Activated T-cell treated with anti-CD3 and anti-CD28 coated beads for 24 hours (primary cell): ENCODE measurements around the gene SSRP1.
"Not testable (repeated sequence)": the region's sequence is repeated elsewhere in the genome, so short reads cannot be mapped to it uniquely, and the experiment has no call there.

ENCODE experiments used
- DNase-seq: peaks from one replicate; pipeline ENCODE4 v3.0.0-alpha.2; 2020; ENCODE audit warnings: low read depth

The SSRP1 gene

GRCh38 chr11:57338142-57338541, 2.5 kb upstream of the SSRP1 start, which contains the start of gene P2RX3:
Gene P2RX3, plus strand, starts transcription at chr11:57338352. Its CDS starts 199 bp downstream, at chr11:57338551.
- no peak for DNase-seq

DNA sequence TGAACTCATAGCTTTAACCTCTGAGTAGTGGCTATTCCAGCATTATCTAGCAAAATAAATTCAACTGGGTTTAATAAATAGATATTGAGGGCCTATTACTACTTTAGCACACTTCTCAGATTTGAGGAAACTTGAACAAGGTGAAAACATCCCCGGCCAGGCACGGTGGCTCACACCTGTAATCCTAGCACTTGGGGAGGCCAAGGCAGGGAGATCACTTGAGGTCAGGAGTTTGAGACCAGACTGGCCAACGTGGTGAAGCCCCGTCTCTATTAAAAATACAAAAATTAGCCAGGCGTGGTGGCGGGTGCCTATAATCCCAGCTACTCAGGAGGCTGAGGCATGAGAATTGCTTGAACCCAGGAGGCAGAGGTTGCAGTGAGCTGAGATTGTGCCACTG, 1.2 kb upstream of the SSRP1 start:
- not testable (repeated sequence) for DNase-seq

DNA sequence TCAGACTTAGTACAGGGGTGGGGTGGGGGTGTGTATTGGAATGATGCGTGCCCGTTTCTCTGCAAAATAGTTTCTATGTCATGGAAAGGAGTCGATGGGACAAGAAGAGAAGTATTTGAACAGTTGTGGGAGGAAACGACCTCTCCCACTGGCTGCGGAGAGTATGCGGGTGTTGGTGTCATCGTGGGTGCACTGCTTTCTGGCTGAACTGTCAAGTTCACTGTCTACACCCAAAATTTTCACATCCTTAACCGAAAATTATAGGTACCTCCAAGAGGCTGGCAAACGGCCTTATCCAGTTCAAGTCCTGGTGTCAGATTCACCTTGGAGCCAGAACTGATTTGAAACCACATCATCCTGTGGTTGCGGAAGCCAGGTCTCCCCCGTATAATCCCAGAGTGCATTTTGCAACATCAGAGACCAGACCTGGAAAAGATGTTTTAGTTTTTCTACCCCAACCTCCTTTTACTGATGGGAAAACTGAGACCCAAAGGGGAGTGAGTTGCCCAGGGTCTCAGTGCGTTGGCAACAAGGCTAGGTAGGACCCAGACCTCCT, 497 bp upstream of the SSRP1 start:
- DNase-seq, result no peak

DNA sequence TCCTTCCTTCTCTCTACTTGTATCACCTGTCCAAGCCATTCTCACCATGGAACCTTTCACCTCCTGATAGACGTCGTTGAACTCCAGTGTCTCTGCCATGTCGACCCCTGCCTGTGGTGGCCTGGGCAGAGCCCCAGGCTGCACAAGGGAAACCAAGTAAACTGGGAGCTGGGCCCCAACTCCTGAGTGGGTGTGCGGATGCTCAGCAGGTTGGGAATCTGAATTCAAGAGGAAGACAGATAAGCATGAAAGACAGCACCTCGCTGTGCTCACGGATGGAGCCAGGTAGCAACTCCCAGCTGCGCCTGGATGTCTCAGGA, 709 bp downstream of the SSRP1 start:
- DNase-seq, result no peak

DNA sequence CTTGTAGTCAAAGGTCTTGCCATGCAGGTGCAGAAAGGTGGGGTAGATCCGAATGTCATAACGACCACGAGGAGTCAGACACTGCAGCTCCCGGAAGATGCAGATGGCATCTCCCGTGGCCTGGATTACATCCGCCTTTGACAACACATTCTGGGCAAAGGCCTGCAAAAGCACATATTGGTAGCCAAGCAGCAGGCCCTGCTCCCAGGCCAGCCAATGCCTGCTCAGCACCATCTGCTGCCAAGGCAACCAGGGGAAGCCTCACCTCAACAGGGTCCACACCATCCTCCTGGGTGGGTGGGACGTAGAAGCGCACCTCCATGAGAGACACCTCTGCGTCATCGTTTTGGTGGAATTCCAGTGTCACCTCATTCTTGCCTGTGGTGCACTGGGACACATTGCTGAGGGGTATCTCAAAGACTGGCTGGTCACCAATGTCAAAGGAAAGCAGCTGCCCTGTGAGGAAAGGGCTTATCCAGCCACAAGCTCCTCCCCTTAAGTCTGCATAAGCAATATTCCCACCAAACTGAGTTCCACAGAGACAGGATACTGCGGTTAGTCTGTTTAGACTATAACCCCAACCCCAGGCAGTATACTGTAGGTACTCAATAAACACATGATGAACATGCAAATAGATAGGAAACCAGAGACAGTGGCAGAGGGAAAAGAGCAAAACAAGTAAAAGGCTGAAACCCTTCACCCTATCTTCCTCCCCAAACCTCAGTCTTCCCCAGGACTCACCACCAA, 2.8 kb downstream of the SSRP1 start:
- DNase-seq, result no peak

GRCh38 chr11:57331720-57332119, 4.0 kb downstream of the SSRP1 start:
- no peak for DNase-seq

DNA sequence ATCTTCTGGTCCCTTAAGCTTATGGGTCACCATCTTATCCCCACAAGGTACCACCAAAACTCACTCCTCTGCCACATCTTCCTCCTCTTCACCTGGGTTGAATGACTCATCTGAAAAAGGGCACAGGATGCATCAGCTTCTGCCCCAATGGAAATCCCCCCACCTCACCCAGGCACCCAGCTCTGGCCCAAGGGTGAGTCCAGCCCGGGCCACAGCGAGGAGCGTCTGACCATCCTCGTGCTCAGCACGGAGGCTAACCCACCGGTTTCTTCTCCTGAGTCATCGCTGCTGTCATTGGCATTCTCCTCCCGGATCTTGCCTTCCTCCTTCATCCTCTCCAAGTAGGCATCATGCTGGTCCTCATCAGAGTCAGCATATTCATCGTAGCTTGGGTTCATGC, 5.7 kb downstream of the SSRP1 start:
- DNase-seq, result no peak

- no peak for DNase-seq
Observed at GRCh38 chr11:57327721-57328120, 8.0 kb downstream of the SSRP1 start.

DNA sequence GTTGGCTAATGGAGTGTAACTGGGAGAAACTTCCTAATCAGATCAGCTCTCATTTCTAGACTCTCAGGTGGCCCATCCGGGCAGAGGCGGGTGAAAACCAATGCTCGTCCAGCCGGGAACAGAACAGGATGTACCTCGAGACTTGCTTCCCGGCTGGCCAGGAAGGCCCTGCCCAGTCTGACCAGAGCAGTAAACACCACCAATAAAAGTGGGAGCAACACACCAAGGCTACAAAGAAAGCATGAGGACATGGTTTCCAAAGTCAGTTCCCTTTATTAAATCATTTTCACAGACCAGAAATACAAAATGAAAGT, 10.0 kb downstream of the SSRP1 start:
- no peak for DNase-seq

DNA sequence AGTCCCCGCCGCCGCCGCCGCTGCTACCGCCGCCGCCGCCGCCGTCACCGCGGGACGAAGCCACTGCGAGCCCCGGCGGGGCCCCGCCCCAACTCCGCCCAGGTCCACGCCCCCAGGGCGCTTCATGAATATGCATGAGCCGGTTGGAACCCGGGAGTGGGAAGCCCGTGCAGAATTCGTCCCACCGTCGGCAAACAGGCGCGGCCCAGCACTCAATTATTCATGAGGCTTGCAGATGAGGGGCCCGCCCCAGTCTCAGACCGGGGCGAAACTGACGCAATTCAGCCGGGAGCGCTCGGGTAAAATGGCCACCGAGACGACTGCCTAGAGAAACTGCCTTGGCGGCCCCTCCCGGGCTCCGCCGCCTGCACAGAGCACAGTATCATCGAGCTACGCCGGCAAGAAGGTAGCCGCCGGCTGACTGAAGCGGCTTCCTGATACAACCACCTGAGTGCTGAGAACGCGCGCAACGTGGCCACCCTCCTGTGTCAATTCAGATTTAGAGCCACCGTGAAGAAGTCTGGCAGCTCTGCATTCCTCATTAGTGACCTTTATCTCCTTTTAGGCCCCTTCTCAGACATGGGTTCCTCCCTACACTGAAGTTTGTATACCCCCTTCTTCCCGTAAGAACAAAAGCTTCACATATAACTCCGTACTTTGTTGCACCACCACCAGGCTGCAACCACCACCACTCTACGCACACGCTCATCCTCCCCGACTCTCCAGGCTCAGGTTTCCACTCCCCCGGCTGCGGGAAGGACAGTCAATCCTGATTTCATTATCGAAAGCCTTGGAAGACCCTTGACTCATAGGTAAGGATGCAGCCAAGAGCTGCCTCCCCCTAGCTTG, 10.6 kb downstream of the SSRP1 start, which contains the start of gene TNKS1BP1:
TNKS1BP1 (minus strand) TSS at position 67 of the 849 bp plus-strand sequence. CDS start 3,067 bp downstream, outside the sequence.
- DNase-seq, result peak; percentile 89

DNA sequence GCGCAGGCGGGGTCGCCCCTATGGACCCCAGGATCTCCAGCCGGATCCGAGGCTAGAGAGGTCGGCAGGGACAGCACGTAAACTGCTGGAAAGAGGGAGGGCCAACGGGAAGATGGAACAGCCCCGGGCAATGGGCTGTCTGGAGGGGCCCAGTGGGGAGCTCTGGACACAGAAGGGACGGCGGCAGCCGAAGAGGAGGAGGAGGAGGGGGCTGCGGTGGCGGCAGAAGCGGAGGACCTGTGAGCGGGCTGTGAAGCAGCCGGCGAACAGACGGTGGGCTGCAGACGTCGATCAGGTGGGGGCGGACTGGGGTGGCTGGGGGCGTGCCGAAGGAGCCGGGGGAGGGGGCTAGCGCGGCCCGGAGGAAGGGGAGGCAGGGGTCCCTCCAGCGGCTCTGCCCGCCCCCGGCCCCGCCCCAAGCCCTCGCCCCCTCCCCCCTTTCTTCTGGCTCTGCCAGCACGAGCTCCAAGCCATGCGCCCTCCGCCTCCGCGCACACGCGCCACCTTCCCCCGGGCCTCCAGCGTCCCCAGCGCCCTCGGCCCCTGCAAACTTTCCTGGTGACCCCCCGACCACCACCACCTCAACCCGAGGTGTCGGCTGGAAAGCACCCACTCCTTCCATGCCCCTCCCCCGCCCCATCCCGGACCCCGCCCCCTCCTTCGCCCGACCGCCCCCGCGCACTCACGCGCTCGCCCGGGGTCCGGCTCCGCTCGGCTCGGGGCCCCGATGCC, 11.4 kb downstream of the SSRP1 start:
- DNase-seq, result no peak

DNA sequence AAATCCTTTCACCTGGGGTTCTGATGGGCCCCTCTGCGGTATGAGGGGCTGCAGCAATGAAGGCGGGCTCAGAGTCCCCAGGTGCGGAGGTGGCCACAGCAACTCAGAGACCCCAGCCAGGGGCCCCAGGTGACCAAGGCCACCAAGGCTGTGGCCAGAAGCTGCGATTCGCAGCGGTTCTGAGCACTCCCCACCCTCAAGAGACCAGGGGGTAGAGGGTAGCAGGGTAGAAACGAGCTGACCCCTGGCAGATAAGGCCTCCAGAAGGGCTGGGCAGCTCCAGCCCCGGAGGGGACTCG, 11.9 kb downstream of the SSRP1 start:
- no peak for DNase-seq

DNA sequence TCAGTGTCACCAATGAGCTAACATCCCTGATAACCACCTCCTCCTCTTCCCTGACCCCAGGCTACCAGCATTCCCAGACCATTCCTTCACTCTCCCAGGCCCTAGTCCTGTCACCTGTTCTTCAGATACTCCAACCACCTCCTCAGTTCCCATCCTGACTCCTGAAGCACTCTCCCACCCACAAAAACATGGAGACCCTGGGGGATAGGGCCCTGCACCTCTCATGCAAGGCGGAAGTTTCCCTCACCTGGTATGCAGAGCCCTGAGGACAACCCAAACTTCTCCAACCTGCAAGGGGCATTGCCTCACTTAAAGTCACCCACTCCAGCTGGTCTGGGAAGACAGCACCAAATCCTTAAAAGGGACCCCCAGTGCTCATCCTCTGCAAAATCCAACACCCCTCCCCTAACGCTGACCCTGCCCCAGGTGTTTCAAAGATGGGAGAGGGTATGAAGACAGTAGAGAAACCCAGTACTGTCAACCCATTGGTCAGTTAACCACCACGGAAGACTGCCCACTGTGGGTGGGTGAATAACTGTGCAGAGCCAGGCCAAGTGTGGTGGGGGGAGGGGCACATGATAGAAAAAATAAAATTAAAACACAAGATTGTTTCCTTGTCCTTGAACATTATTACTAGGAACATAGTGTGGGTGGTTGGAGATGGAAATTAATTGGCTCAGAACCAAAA, 12.4 kb downstream of the SSRP1 start:
- no peak for DNase-seq

DNA sequence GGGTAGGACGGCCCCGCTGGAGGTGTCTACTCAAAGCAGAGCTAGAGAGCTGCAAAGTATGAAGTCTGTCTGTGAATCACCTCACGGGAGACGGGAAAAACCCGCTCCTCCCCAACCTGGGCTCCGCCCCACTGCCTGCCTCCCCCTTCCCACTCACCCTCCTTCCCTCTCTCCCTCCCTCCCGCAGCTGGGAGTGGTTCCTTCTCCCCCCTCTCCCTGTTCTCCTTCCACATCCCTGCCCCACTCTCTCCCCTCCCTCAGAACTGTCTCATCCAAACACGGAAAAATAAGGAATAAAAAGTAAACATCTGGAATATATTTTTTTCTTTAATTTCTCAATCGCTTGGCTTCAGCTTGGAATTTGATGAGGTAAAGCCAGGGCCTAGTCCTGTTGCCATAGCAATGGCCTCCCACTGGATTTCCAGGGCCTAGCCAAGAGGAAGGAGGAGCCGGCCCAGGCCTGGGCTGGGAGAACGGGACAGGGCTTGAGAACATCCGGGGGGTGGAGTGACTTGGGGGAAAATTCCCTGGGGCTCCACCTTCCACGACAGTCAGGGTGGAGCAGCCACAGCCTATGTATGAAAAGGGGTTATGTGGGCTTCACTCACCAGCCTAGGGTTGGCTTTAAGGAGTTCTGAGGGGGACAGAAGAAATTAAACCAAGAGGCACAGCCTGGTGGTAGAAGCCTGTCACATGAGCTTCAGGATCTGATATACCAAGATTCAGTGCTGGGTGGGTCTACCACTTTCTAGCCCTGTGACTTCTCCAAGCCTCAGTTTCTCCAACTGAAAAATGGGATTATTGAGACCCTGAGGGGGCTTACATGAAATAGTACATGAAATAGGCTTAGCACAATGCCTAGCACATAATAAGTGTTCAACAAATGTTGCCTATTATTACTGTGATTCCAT, 13.2 kb downstream of the SSRP1 start:
- DNase-seq, result no peak

- no peak for DNase-seq
Observed at GRCh38 chr11:57321388-57322255, 14.1 kb downstream of the SSRP1 start.

GRCh38 chr11:57320719-57321387, 14.8 kb downstream of the SSRP1 start:
- DNase-seq, result no peak

GRCh38 chr11:57320067-57320718, 15.5 kb downstream of the SSRP1 start:
- no peak for DNase-seq

- no peak for DNase-seq
Observed at GRCh38 chr11:57318178-57318577, 17.5 kb downstream of the SSRP1 start.

DNA sequence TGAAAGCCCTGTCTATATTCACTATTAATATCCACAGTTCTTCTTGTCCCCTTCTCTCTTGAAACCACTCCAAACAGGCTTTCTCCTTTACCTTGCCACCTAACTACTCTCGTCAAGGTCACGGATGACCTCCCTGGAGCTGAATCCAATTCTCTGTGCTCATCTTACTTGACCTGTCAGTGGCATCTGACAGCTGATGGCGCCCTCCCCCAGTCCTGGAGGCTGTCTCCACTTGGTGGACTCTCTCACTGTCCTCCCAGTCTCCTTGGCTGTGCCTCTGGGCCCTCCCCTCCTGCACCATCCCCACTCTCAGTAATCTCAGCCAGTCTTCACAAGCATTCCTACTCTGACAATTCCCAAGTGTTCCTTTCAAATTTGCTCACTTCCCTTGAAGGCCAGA, 19.7 kb downstream of the SSRP1 start:
- DNase-seq, result no peak
